Choroid plexus epithelial cell (primary cell): ENCODE measurements around the gene KLHDC4.

Experiments used
- DNase-seq: peaks from one replicate; pipeline ENCODE4 v3.0.0-alpha.2; 2010; ENCODE audit warnings: low read depth
- H3K4me3 ChIP-seq: 2 replicates; pipeline ENCODE4 v1.5.1; 2011; ENCODE audit warnings: low read depth, mild to moderate bottlenecking, control low read depth, low read length, moderate library complexity
- CTCF ChIP-seq: conservative IDR thresholded peaks from 2 replicates; pipeline ENCODE4 v1.5.1; 2011; ENCODE audit warnings: low read depth, mild to moderate bottlenecking, control low read depth, inconsistent platforms, low read length, moderate library complexity

KLHDC4 gene

GRCh38 chr16:87740441-87740840 lies 25.3 kb downstream of the KLHDC4 start:
- no peak for TF ChIP-seq CTCF
- no peak overlapping the region for H3K4me3 ChIP-seq
- DNase-seq = peak; percentile 91

GRCh38 chr16:87739801-87740200 lies 26.0 kb downstream of the KLHDC4 start:
- no peak overlapping the region for H3K4me3 ChIP-seq
- no peak for TF ChIP-seq CTCF
- no peak for DNase-seq

- TF ChIP-seq CTCF = no peak
- no peak overlapping the region for H3K4me3 ChIP-seq
- no peak for DNase-seq
These were observed 29.8 kb downstream of the KLHDC4 start for GRCh38 chr16:87736008-87736382.

GRCh38 chr16:87735270-87736007 lies 30.3 kb downstream of the KLHDC4 start:
- no peak for TF ChIP-seq CTCF
- no peak overlapping the region for H3K4me3 ChIP-seq
- no peak for DNase-seq

- no peak for TF ChIP-seq CTCF
- no peak for DNase-seq
- H3K4me3 ChIP-seq = no peak overlapping the region
These were observed 31.1 kb downstream of the KLHDC4 start for GRCh38 chr16:87734644-87735043.

GRCh38 chr16:87733190-87733589 lies 32.6 kb downstream of the KLHDC4 start:
- TF ChIP-seq CTCF = no peak
- H3K4me3 ChIP-seq = no peak overlapping the region
- DNase-seq = no peak

GRCh38 chr16:87731607-87732006 lies 34.2 kb downstream of the KLHDC4 start:
- TF ChIP-seq CTCF = no peak
- no peak for DNase-seq
- H3K4me3 ChIP-seq = no peak overlapping the region
